ENCODE data around the gene MECP2. TPM values are rescaled to one million over a fixed set of nuclear protein-coding genes. Genes with fewer than 3 reads are reported as not detected.

Gene MECP2
- polyA plus RNA-seq, 1 experiment = 11.9 TPM

- Histone ChIP-seq H3K27me3 (ENCODE audit: control insufficient read depth, insufficient read depth, low read length) (peaks cover 1% of the 10 kb centered on the region; the same call in 1 of the 2 replicates), H3K4me3 (ENCODE audit: low read depth, low read length) (no peak overlapping the region), H3K36me3 (ENCODE audit: control insufficient read depth, insufficient read depth, low read length) (no peaks in the 10 kb centered on the region)
- no peak for DNase-seq (ENCODE audit: low read depth)
- TF ChIP-seq, protein P1, sequence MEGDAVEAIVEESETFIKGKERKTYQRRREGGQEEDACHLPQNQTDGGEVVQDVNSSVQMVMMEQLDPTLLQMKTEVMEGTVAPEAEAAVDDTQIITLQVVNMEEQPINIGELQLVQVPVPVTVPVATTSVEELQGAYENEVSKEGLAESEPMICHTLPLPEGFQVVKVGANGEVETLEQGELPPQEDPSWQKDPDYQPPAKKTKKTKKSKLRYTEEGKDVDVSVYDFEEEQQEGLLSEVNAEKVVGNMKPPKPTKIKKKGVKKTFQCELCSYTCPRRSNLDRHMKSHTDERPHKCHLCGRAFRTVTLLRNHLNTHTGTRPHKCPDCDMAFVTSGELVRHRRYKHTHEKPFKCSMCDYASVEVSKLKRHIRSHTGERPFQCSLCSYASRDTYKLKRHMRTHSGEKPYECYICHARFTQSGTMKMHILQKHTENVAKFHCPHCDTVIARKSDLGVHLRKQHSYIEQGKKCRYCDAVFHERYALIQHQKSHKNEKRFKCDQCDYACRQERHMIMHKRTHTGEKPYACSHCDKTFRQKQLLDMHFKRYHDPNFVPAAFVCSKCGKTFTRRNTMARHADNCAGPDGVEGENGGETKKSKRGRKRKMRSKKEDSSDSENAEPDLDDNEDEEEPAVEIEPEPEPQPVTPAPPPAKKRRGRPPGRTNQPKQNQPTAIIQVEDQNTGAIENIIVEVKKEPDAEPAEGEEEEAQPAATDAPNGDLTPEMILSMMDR (IDR thresholded peaks at IDR 0.05; ENCODE audit: insufficient read depth, low read depth, low read length) = no peak
- POLR2A ChIA-PET = no interaction called here
- CTCF ChIA-PET = no interaction called here
Observed at GRCh38 chrX:154115071-154115470, 17.6 kb upstream of the MECP2 start.

- POLR2A ChIA-PET = no interaction called here
- TF ChIP-seq, protein P1 (IDR thresholded peaks at IDR 0.05; ENCODE audit: insufficient read depth, low read depth, low read length) = no peak
- H3K36me3 ChIP-seq (ENCODE audit: control insufficient read depth, insufficient read depth, low read length) = no peaks in the 10 kb centered on the region
- H3K4me3 ChIP-seq (ENCODE audit: low read depth, low read length) = no peak overlapping the region
- CTCF ChIA-PET = interaction anchor here (0.5 kb wide), 1 partner anchor 23 kb away, joined by 4 read pairs; no protein-coding TSS in a partner anchor
- no peak for DNase-seq (ENCODE audit: low read depth)
- H3K27me3 ChIP-seq (ENCODE audit: control insufficient read depth, insufficient read depth, low read length) = peaks cover 1% of the 10 kb centered on the region; the same call in 1 of the 2 replicates
Observed at GRCh38 chrX:154114652-154115051, 17.1 kb upstream of the MECP2 start.

DNA sequence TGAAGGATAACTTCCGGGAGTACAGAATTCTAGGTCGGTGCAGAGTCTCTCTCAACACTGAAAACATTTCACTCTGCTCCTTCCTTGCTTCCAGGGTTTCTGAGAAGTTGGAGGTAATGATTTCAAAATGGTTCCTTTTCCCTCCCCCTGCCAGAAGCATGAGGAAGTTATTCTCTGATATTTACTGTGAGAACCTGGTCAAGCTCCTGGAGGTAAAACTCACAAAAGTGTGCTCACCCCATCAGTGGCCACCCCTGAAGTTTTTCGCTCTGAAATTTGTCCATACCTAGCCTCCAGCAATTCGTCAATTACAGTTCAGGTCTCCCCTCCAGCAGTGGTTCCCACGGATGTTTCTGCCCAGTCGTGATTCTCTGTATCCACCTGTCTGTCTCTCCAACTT, 16.2 kb upstream of the MECP2 start:
- no peak for DNase-seq (ENCODE audit: low read depth)
- no peak overlapping the region for H3K4me3 ChIP-seq (ENCODE audit: low read depth, low read length)
- TF ChIP-seq, protein P1 (IDR thresholded peaks at IDR 0.05; ENCODE audit: insufficient read depth, low read depth, low read length) = no peak
- CTCF ChIA-PET = no interaction called here
- POLR2A ChIA-PET = no interaction called here
- no peaks in the 10 kb centered on the region for H3K36me3 ChIP-seq (ENCODE audit: control insufficient read depth, insufficient read depth, low read length)
- peaks cover 1% of the 10 kb centered on the region; the same call in 1 of the 2 replicates for H3K27me3 ChIP-seq (ENCODE audit: control insufficient read depth, insufficient read depth, low read length)

- Histone ChIP-seq H3K27me3 (ENCODE audit: control insufficient read depth, insufficient read depth, low read length) (no peaks in the 10 kb centered on the region), H3K36me3 (ENCODE audit: control insufficient read depth, insufficient read depth, low read length) (no peaks in the 10 kb centered on the region), H3K4me3 (ENCODE audit: low read depth, low read length) (no peak overlapping the region)
- TF ChIP-seq, protein P1 (IDR thresholded peaks at IDR 0.05; ENCODE audit: insufficient read depth, low read depth, low read length) = no peak
- ChIA-PET CTCF (interaction anchor here (0.6 to 1.2 kb wide), 2 partner anchors 50 to 197 kb away, joined by 3 to 4 read pairs; no protein-coding TSS in a partner anchor), POLR2A (no interaction called here)
- no peak for DNase-seq (ENCODE audit: low read depth)
Observed at GRCh38 chrX:154098551-154098950, 1.0 kb upstream of the MECP2 start.

DNA sequence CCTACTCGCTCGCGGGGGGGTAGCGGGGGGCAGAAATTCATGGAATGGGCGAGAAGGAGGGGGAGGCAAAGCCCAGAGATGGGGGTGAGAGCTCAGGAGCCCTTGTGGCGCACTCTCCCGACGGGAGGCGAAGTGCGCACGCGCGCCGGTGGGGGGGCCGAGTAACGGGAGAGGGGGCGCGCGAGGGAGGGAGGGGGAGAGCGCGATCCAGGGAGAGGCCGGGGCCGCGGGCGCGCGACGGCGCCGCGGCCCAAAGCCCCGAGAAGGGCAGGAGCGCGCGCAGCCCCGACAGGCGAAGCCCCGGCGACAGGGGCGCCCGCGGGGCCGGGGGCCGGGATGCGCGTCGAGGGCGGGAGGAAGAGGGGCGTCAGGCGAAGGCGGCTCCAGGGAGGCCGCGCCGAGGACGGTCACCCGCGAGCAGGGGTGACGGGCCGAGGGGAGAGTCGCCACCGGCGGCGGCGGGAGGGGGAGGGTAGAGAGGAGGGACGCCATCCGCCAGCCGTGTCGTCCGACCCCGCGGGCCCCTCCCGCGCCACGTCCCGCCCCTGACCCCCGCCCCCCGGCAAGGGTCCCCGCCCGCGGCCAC, 421 bp downstream of the MECP2 start:
- TF ChIP-seq, protein P1 (IDR thresholded peaks at IDR 0.05; ENCODE audit: insufficient read depth, low read depth, low read length) = no peak
- peak overlapping the region; percentile 67 for H3K4me3 ChIP-seq (ENCODE audit: low read depth, low read length)
- no peaks in the 10 kb centered on the region for H3K27me3 ChIP-seq (ENCODE audit: control insufficient read depth, insufficient read depth, low read length)
- ChIA-PET POLR2A (no interaction called here), CTCF (interaction anchor here (1.2 to 1.4 kb wide), 2 partner anchors 48 to 83 kb away, joined by 4 read pairs; no protein-coding TSS in a partner anchor)
- no peak for DNase-seq (ENCODE audit: low read depth)
- no peaks in the 10 kb centered on the region for H3K36me3 ChIP-seq (ENCODE audit: control insufficient read depth, insufficient read depth, low read length)

All from BJ (cell line).